ENCODE measurements around the gene ARHGAP45. TPM values are rescaled to one million over a fixed set of nuclear protein-coding genes. Genes with fewer than 3 reads are reported as not detected.

The ARHGAP45 gene
- total and polyA plus RNA-seq, 9 of the 15 experiments (the other 6 are each of a cell fraction or from before 2014, with no cell fraction given) = 0.08 to 22.1 (median 4.2) TPM

DNA sequence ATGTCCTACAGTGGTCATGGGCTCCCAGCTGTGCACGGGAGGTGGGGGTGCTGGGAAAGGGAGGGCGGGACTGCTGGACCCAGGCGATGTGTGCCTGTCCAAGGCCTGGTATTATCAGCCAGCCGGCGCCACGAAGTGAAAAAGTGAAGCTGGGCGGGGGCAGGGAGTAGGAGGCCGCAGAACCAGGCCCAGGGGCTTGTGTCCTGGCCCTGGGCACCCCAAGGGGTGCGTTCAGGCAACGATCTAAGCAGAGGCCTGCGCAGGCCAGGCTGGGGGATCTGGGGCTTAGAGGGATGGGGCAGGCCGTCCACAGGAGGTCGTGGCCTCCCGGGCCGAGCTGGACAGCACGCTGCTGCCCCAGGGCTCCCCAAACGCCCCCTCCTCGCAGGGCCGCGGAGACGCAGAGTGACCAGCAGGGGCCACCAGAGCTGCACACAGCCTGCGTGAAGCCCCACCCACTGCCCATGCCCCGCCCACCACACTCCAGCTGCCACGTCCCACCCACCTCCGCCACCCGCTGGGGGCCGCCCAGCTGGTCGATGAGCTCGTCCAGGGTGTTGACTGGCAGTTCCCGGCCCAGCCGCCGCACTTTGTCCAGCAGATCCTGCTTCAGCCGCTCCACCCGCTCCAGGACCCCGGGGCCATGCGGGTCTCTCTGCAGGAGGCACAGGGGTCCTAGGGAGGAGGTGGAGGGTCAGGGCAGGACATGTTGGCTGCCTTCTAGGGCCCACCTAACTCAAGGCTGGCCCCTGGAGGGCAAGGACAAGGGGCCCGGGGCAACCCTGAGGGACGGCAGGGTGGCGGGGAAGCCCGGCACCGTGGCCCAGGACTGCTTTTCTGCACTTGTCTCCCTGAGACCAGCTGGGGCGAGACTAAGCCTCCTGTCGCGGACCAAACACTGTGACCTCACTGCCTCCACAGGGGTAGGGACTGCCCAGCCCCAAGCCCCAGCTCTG, 46.3 kb downstream of the ARHGAP45 start (continued):
- TF ChIP-seq, protein P1, sequence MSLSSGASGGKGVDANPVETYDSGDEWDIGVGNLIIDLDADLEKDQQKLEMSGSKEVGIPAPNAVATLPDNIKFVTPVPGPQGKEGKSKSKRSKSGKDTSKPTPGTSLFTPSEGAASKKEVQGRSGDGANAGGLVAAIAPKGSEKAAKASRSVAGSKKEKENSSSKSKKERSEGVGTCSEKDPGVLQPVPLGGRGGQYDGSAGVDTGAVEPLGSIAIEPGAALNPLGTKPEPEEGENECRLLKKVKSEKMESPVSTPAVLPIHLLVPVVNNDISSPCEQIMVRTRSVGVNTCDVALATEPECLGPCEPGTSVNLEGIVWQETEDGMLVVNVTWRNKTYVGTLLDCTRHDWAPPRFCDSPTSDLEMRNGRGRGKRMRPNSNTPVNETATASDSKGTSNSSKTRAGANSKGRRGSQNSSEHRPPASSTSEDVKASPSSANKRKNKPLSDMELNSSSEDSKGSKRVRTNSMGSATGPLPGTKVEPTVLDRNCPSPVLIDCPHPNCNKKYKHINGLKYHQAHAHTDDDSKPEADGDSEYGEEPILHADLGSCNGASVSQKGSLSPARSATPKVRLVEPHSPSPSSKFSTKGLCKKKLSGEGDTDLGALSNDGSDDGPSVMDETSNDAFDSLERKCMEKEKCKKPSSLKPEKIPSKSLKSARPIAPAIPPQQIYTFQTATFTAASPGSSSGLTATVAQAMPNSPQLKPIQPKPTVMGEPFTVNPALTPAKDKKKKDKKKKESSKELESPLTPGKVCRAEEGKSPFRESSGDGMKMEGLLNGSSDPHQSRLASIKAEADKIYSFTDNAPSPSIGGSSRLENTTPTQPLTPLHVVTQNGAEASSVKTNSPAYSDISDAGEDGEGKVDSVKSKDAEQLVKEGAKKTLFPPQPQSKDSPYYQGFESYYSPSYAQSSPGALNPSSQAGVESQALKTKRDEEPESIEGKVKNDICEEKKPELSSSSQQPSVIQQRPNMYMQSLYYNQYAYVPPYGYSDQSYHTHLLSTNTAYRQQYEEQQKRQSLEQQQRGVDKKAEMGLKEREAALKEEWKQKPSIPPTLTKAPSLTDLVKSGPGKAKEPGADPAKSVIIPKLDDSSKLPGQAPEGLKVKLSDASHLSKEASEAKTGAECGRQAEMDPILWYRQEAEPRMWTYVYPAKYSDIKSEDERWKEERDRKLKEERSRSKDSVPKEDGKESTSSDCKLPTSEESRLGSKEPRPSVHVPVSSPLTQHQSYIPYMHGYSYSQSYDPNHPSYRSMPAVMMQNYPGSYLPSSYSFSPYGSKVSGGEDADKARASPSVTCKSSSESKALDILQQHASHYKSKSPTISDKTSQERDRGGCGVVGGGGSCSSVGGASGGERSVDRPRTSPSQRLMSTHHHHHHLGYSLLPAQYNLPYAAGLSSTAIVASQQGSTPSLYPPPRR (CRISPR knock-in tag; IDR thresholded peaks at IDR 0.05; ENCODE audit: borderline replicate concordance) = no peak
- TF ChIP-seq, protein P2, sequence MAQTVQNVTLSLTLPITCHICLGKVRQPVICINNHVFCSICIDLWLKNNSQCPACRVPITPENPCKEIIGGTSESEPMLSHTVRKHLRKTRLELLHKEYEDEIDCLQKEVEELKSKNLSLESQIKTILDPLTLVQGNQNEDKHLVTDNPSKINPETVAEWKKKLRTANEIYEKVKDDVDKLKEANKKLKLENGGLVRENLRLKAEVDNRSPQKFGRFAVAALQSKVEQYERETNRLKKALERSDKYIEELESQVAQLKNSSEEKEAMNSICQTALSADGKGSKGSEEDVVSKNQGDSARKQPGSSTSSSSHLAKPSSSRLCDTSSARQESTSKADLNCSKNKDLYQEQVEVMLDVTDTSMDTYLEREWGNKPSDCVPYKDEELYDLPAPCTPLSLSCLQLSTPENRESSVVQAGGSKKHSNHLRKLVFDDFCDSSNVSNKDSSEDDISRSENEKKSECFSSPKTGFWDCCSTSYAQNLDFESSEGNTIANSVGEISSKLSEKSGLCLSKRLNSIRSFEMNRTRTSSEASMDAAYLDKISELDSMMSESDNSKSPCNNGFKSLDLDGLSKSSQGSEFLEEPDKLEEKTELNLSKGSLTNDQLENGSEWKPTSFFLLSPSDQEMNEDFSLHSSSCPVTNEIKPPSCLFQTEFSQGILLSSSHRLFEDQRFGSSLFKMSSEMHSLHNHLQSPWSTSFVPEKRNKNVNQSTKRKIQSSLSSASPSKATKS (CRISPR knock-in tag; IDR thresholded peaks at IDR 0.05) = no peak
- TF ChIP-seq CBX1 (IDR thresholded peaks at IDR 0.05; ENCODE audit: low read depth) = 0 out of 2 replicates have a peak, but pooled peaks have one; percentile 18
- TF ChIP-seq CC2D1A (IDR thresholded peaks at IDR 0.05) = peak; percentile 43; the same call in 1 of the 2 replicates
- TF ChIP-seq FOXK2 (conservative IDR thresholded peaks at IDR 0.05 in 1 of 2, IDR thresholded peaks at IDR 0.05 in 1 of 2; ENCODE audit: low read depth in 2 of 2) = peak; percentile 32 to 45; a peak in 1 of 4 replicates
- TF ChIP-seq NEUROD1 (IDR thresholded peaks at IDR 0.05; ENCODE audit: borderline replicate concordance, low read depth, low read length, partially characterized antibody) = no peak
- no peak for TF ChIP-seq ZNF212 (CRISPR knock-in tag; IDR thresholded peaks at IDR 0.05)
- TF ChIP-seq RCOR1 (IDR thresholded peaks at IDR 0.05; ENCODE audit: borderline replicate concordance in 1 of 2, low read depth in 2 of 2, low read length in 2 of 2) = 0 out of 4 replicates have a peak, but pooled peaks of 1 of the 2 experiments have one; percentile 29
- TF ChIP-seq, protein P3, sequence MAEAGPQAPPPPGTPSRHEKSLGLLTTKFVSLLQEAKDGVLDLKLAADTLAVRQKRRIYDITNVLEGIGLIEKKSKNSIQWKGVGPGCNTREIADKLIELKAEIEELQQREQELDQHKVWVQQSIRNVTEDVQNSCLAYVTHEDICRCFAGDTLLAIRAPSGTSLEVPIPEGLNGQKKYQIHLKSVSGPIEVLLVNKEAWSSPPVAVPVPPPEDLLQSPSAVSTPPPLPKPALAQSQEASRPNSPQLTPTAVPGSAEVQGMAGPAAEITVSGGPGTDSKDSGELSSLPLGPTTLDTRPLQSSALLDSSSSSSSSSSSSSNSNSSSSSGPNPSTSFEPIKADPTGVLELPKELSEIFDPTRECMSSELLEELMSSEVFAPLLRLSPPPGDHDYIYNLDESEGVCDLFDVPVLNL (CRISPR knock-in tag; IDR thresholded peaks at IDR 0.05; ENCODE audit: low read depth) = no peak
- TF ChIP-seq SP2 (IDR thresholded peaks at IDR 0.05; ENCODE audit: extremely low read depth, low read depth, low read length, poor library complexity, severe bottlenecking) = no peak
- TF ChIP-seq NELFE (IDR thresholded peaks at IDR 0.05; ENCODE audit: insufficient read depth, insufficient read length) = no peak
- TF ChIP-seq, protein P4, sequence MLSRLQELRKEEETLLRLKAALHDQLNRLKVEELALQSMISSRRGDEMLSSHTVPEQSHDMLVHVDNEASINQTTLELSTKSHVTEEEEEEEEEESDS (CRISPR knock-in tag; IDR thresholded peaks at IDR 0.05) = no peak
- 0 out of 2 replicates have a peak, but pooled peaks have one; percentile 41 for TF ChIP-seq ZNF57 (CRISPR knock-in tag; IDR thresholded peaks at IDR 0.05)
- no peak for TF ChIP-seq SREBF1 (IDR thresholded peaks at IDR 0.05; ENCODE audit: borderline replicate concordance, low read depth, low read length)
- no peak for TF ChIP-seq TRIM24 (IDR thresholded peaks at IDR 0.05)
- TF ChIP-seq, protein P5, sequence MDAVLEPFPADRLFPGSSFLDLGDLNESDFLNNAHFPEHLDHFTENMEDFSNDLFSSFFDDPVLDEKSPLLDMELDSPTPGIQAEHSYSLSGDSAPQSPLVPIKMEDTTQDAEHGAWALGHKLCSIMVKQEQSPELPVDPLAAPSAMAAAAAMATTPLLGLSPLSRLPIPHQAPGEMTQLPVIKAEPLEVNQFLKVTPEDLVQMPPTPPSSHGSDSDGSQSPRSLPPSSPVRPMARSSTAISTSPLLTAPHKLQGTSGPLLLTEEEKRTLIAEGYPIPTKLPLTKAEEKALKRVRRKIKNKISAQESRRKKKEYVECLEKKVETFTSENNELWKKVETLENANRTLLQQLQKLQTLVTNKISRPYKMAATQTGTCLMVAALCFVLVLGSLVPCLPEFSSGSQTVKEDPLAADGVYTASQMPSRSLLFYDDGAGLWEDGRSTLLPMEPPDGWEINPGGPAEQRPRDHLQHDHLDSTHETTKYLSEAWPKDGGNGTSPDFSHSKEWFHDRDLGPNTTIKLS (IDR thresholded peaks at IDR 0.05; ENCODE audit: borderline replicate concordance, low read depth) = peak; percentile 72
